Ovary (tissue), 10 donors: ENCODE results near the gene TAC4. TPM values are rescaled to one million over a fixed set of nuclear protein-coding genes. Genes with fewer than 3 reads are reported as not detected.

ENCODE experiments used
- DNase-seq, 5 donors: peaks; one replicate each; pipeline ENCODE4 v3.0.0-alpha.2; 2019 to 2020
- H3K27ac ChIP-seq, 2 donors: fragments of 200-600 bp; one replicate each; pipeline versions ENCODE4 v1.5.1 to v1.8.0; 2019 to 2022
- H3K27me3 ChIP-seq: fragments of 200-600 bp; one replicate; pipeline ENCODE4 v1.8.0; 2022
- H3K36me3 ChIP-seq: fragments of 200-600 bp; sonication (generic); one replicate; pipeline ENCODE4 v1.5.1; 2019
- H3K4me1 ChIP-seq: one replicate; pipeline ENCODE4 v1.8.1; 2013; ENCODE audit warnings: mild to moderate bottlenecking, moderate library complexity; ENCODE audit not compliant: insufficient read depth
- H3K4me3 ChIP-seq: fragments of 200-600 bp; sonication (generic); one replicate; pipeline ENCODE4 v1.5.1; 2017
- H3K9me3 ChIP-seq, 2 donors: fragments of 200-600 bp in 1 of 2; sonication (generic) in 1 of 2; one replicate each; pipeline versions ENCODE4 v1.5.1 to v1.8.1; 2013 to 2019; ENCODE audit warnings: mild to moderate bottlenecking in 1 of 2, moderate library complexity in 1 of 2
- EP300 ChIP-seq: sonication (generic); formaldehyde crosslinking; IDR thresholded peaks from one replicate; pipeline ENCODE4 v1.6.1; 2017; ENCODE audit warnings: antibody characterized with exemption
- POLR2A ChIP-seq: fragments of 450-650 bp; IDR thresholded peaks from one replicate; pipeline ENCODE4 v1.6.1; 2017; ENCODE audit warnings: antibody characterized with exemption, mild to moderate bottlenecking, moderate library complexity
- WGBS, 3 donors: extraction: QIAGEN DNeasy Blood & Tissue Kit in 1 of 3; methylation state at CpG; one replicate each; pipeline versions ENCODE4 v1.1.5 to v1.1.7; 2013 to 2017; 5-methylcytosine and 5-hydroxymethylcytosine counted together
- intact Hi-C, 4 donors: fragments of 100-400 bp; cut with DNase I; formaldehyde crosslinking; loops; one replicate each; pipeline versions ENCODE4 v1.11.0 to v1.15.1; 2022 to 2023
- long read RNA-seq, 3 donors: library from polyadenylated mRNA in 2 of 3; unstranded in 2 of 3; transcript quantifications; one replicate each; pipeline ENCODE4 v2.0.0 and lab custom pipeline, GENCODE V29; 2021 to 2026
- polyA plus RNA-seq, 2 donors: library from polyadenylated mRNA; stranded (reverse); fragments of 200-250 nt in 1 of 2; fragments of 350-450 nt in 1 of 2; fragmentation: Illumina TruSeq in 1 of 2; extraction: RNeasy Lipid Tissue Mini Kit (QIAGEN cat#74804) in 1 of 2; gene quantifications; one replicate each; pipeline ENCODE4 v1.2.3, GENCODE V29; 2013 to 2014
- total RNA-seq, 7 donors: library from RNA; depleted of rRNA in 2 of 7; stranded (reverse); fragments of >200 nt in 2 of 7; fragmentation: NEBNext Ultra II Directional in 3 of 7; extraction: Animal tissue kit (Norgen Biotek cat#: 25700) in 3 of 7; gene quantifications; one replicate each; pipeline versions ENCODE4 v1.1.0 to v1.2.4, GENCODE V29; 2016 to 2023
- TF ChIP-seq, protein P1 (sequence below), 3 donors: fragments of 450-650 bp in 2 of 3; fragments of 200-600 bp in 1 of 3; IDR thresholded peaks; one replicate each; pipeline versions ENCODE4 v1.5.1 to v1.8.0; 2016 to 2022; ENCODE audit warnings: antibody characterized with exemption in 3 of 3, mild to moderate bottlenecking in 1 of 3
- donor health status: DM: no; HTN: no; CAD: no; lungs with moderate emphysema.
- donor health status: DM: no; HTN: no; CAD: no.
- donor health status: Bipolar disorder and iron deficiency.
- donor health status: DM: yes; HTN: yes; CAD: no.
- donor health status: DM: no; HTN: no; CAD: no.
- donor health status: DM: yes; HTN: yes; CAD: no.

TAC4 gene, protein sequence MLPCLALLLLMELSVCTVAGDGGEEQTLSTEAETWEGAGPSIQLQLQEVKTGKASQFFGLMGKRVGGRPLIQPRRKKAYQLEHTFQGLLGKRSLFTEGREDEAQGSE
- total RNA-seq (not detected), polyA plus RNA-seq (not detected)
- long read RNA-seq, donor 1, partial matches to known transcripts: 0 of 2 reads
- long read RNA-seq, donor 1, other reads (novel, unspliced or antisense): 2 of 2 reads
- long read RNA-seq, donor 2: 0 reads
- long read RNA-seq, donor 3, partial matches to known transcripts: 0 of 2 reads
- long read RNA-seq, donor 3, other reads (novel, unspliced or antisense): 2 of 2 reads

DNA sequence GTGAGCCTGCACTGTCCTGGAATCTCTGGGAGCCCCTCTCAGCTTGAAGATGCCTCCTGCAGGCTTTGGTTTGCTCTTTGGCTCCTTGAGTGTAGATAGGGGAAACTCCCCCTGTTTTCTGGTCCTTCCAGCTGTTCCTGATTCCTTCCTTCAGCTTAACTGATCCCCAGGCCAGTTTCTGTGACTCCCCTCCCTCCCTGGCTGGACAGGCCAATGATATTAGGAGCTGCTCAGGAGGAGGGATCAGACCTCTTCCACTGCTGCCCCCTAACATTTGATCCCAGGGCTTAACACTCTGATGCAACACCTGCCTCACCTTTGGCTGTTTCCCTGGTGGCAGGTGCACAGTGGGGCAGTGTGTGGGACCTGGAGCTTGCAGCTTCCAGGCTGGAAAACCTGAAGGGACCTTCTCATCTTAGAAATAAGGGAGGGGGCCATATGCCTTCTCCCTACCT lies at the start of gene TAC4:
Gene TAC4 (minus strand): TSS at position 51 of the 455 bp plus-strand sequence. CDS start 52 bp downstream, outside the sequence.
- Histone ChIP-seq H3K27ac (no peak within 1 kb of the TSS), H3K4me1 (peaks cover 12% of the 10 kb centered on the region), H3K4me3 (no peak within 1 kb of the TSS), H3K27me3 (no peaks in the 10 kb centered on the region), H3K9me3 (no peaks in the 10 kb centered on the region), H3K36me3 (no peaks in the 10 kb centered on the region)
- TF ChIP-seq EP300: no peak
- TF ChIP-seq, protein P1, sequence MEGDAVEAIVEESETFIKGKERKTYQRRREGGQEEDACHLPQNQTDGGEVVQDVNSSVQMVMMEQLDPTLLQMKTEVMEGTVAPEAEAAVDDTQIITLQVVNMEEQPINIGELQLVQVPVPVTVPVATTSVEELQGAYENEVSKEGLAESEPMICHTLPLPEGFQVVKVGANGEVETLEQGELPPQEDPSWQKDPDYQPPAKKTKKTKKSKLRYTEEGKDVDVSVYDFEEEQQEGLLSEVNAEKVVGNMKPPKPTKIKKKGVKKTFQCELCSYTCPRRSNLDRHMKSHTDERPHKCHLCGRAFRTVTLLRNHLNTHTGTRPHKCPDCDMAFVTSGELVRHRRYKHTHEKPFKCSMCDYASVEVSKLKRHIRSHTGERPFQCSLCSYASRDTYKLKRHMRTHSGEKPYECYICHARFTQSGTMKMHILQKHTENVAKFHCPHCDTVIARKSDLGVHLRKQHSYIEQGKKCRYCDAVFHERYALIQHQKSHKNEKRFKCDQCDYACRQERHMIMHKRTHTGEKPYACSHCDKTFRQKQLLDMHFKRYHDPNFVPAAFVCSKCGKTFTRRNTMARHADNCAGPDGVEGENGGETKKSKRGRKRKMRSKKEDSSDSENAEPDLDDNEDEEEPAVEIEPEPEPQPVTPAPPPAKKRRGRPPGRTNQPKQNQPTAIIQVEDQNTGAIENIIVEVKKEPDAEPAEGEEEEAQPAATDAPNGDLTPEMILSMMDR (IDR thresholded peaks at IDR 0.05): no peak
- TF ChIP-seq POLR2A: no peak
- intact Hi-C loops: no loop called here
- no peak for DNase-seq

DNA sequence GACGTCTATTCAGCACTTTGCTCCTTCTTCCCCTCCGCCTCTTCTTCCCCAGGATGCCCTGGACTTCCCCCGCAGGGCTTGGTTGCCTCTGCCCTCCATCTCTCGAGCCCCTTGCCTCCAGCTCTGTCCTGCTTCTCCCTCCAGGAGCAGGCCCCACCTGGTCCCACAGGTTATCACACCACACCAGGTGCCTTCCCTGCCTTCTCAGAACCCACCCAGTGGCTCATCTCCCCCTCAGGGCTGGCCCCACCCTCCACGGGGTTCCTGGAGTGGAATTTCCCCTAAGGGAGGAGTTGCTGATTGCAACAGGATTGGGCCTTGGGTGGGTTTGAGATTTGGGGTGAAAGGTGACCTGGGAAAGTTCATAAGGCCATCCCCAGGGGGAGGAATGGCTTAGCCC lies 49.0 kb upstream of the TAC4 start:
- Histone ChIP-seq H3K9me3 (no peaks in the 10 kb centered on the region), H3K27ac (no peak overlapping the region), H3K36me3 (no peaks in the 10 kb centered on the region), H3K4me1 (no peaks in the 10 kb centered on the region), H3K27me3 (no peaks in the 10 kb centered on the region), H3K4me3 (no peak overlapping the region)
- no peak for DNase-seq
- 78 to 82% (median 80%) methylated on average over 5 of the region's 5 CpGs for WGBS, 3 donors
- TF ChIP-seq, protein P1 (IDR thresholded peaks at IDR 0.05): no peak
- TF ChIP-seq POLR2A (no peak), EP300 (no peak)
- intact Hi-C loops: no loop called here

DNA sequence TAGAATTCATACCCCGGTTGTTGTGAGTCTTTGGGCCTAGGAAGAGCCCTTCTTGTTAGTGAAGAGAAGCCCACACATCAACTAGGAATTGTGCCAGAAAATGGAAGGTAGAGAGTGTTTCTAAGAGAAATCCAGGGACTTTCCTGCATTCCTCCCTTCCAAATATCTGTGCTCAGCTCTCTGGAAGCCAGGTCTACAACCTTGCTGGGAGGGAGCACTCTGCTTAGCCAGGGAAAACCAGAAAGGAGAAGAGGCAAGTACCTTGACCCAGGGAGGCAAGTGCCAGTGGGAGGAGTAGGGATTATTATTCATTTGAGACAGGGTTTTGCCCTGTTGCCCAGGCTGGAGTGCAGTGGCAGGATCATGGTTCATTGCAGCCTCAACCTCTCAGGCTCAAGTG lies 48.4 kb upstream of the TAC4 start:
- TF ChIP-seq EP300 (no peak), POLR2A (no peak)
- TF ChIP-seq, protein P1 (IDR thresholded peaks at IDR 0.05): no peak
- WGBS, 3 donors: 68 to 88% (median 87%) methylated on average over 1 of the region's 1 CpG
- H3K27me3 ChIP-seq: no peaks in the 10 kb centered on the region

DNA sequence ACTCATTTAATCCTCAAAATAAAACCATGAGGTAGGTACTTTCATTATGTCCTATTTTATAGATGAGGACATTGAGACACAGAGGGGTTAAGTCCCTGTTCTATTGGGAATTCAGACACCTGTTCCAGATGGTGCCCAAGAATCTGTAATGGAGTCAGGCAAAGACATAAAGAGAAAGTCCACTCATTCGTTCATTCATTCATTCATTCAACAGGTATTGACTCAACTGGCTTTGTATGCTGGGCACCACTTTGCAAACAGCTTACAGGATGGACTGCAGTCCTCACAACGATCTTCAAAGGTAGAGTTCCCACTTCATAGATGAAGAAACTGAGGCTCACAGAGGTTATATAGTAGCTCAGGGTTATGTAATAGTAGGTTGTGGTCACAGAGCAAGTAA lies 47.9 kb upstream of the TAC4 start:
- no peak overlapping the region for H3K4me3 ChIP-seq
- intact Hi-C loops: no loop called here
- DNase-seq: no peak
- 59 to 76% (median 75%) methylated on average over 2 of the region's 2 CpGs for WGBS, 3 donors
- H3K36me3 ChIP-seq: no peaks in the 10 kb centered on the region
- H3K27me3 ChIP-seq: no peaks in the 10 kb centered on the region
- H3K4me1 ChIP-seq: no peaks in the 10 kb centered on the region
- no peaks in the 10 kb centered on the region for H3K9me3 ChIP-seq
- H3K27ac ChIP-seq: no peak overlapping the region
- TF ChIP-seq EP300 (no peak), POLR2A (no peak)
- TF ChIP-seq, protein P1 (IDR thresholded peaks at IDR 0.05): no peak

More for the DNA sequence above, 48.4 kb upstream of the TAC4 start:
- intact Hi-C loops: no loop called here
- no peaks in the 10 kb centered on the region for H3K9me3 ChIP-seq
- no peak overlapping the region for H3K4me3 ChIP-seq
- no peaks in the 10 kb centered on the region for H3K36me3 ChIP-seq
- H3K4me1 ChIP-seq: no peaks in the 10 kb centered on the region
- DNase-seq: no peak
- no peak overlapping the region for H3K27ac ChIP-seq
